Measurements from ENCODE around the gene ASAP2.

GRCh38 chr2:9240745-9241144 is 34.1 kb downstream of the ASAP2 start:
- TF ChIP-seq CTCF (IDR thresholded peaks at IDR 0.05; ENCODE audit: borderline replicate concordance, extremely low read depth, low read length, poor library complexity, severe bottlenecking) (no peak), EZH2 (IDR thresholded peaks at IDR 0.05; ENCODE audit: borderline replicate concordance, low read depth, low read length, severe bottlenecking) (no peak)
